ENCODE results near the gene ATP2B2. TPM values are rescaled to one million over a fixed set of nuclear protein-coding genes. Genes with fewer than 3 reads are reported as not detected.
A peak's percentile ranks its signal among the peaks of the same experiment; 100 is the strongest.

Gene ATP2B2
- total RNA-seq, 4 donors from 2014 or later = 0.31 to 2.9 (median 1.8) TPM

- Histone ChIP-seq H3K27ac (peak overlapping the region; percentile 75 to 80 (median 78)), H3K4me3 (no peak overlapping the region), H3K27me3 (no peaks in the 10 kb centered on the region), H3K36me3 (no peaks in the 10 kb centered on the region), H3K4me1 (peaks cover 36 to 45% of the 10 kb centered on the region in 2 donors), H3K9me3 (no peaks in the 10 kb centered on the region)
- no peak for DNase-seq
- in situ Hi-C loops (cut with MboI; ENCODE audit: low sequenced_read_pairs in 4 of 4) (no loop called here), intact Hi-C loops (cut with DNase I; ENCODE audit: low total_unique reads) (loop anchor here (5.0 kb wide), 1 partner anchor 61 kb away; no protein-coding TSS in a partner anchor)
- TF ChIP-seq POLR2A (IDR thresholded peaks at IDR 0.05) = no peak
- no peak for ATAC-seq
Measured at GRCh38 chr3:10376353-10376752, 129.0 kb downstream of the ATP2B2 start.

- intact Hi-C loops (cut with DNase I; ENCODE audit: low total_unique reads) = loop anchor here (5.0 kb wide), 1 partner anchor 62 kb away; no protein-coding TSS in a partner anchor
- Histone ChIP-seq H3K4me3 (no peak overlapping the region), H3K36me3 (no peaks in the 10 kb centered on the region), H3K27me3 (no peaks in the 10 kb centered on the region), H3K4me1 (peaks cover 36 to 37% of the 10 kb centered on the region in 2 donors), H3K27ac (peak overlapping the region in 2 of 4 donors; percentile 68 to 80), H3K9me3 (no peaks in the 10 kb centered on the region)
- in situ Hi-C loops (cut with MboI; ENCODE audit: low sequenced_read_pairs in 4 of 4) = no loop called here
- TF ChIP-seq CTCF (IDR thresholded peaks at IDR 0.05 in 4 of 5, conservative IDR thresholded peaks at IDR 0.05 in 1 of 5) (no peak), POLR2A (IDR thresholded peaks at IDR 0.05) (no peak)
- no peak for ATAC-seq
- DNase-seq = no peak
Measured at GRCh38 chr3:10375296-10376053, 129.9 kb downstream of the ATP2B2 start.

- TF ChIP-seq POLR2A (IDR thresholded peaks at IDR 0.05) = no peak
- no peak for TF ChIP-seq CTCF (IDR thresholded peaks at IDR 0.05 in 4 of 5, conservative IDR thresholded peaks at IDR 0.05 in 1 of 5)
- Histone ChIP-seq H3K9me3 (no peaks in the 10 kb centered on the region), H3K4me1 (peaks cover 36% of the 10 kb centered on the region in 2 donors), H3K27me3 (no peaks in the 10 kb centered on the region), H3K36me3 (no peaks in the 10 kb centered on the region), H3K27ac (peak overlapping the region; percentile 54 to 81 (median 70)), H3K4me3 (no peak overlapping the region)
- in situ Hi-C loops (cut with MboI; ENCODE audit: low sequenced_read_pairs in 4 of 4) = loop anchor here in 3 of 4 donors (25.0 kb wide), 1 partner anchor 363 kb away; no protein-coding TSS in a partner anchor
- ATAC-seq (peak; percentile 72 to 76), DNase-seq (peak; percentile 58 to 65)
- intact Hi-C loops (cut with DNase I; ENCODE audit: low total_unique reads) = no loop called here
Measured at GRCh38 chr3:10374311-10374710, 131.1 kb downstream of the ATP2B2 start.

GRCh38 chr3:10373686-10374261, 131.6 kb downstream of the ATP2B2 start:
- ATAC-seq (peak; percentile 40 to 42), DNase-seq (no peak)
- peak overlapping the region; percentile 54 to 81 (median 70) for H3K27ac ChIP-seq
- intact Hi-C loops (cut with DNase I; ENCODE audit: low total_unique reads) = no loop called here
- TF ChIP-seq CTCF (IDR thresholded peaks at IDR 0.05 in 4 of 5, conservative IDR thresholded peaks at IDR 0.05 in 1 of 5) = no peak
- TF ChIP-seq POLR2A (IDR thresholded peaks at IDR 0.05) = no peak
- no peaks in the 10 kb centered on the region for H3K36me3 ChIP-seq
- no peaks in the 10 kb centered on the region for H3K27me3 ChIP-seq
- in situ Hi-C loops (cut with MboI; ENCODE audit: low sequenced_read_pairs in 4 of 4) = loop anchor here in 3 of 4 donors (25.0 kb wide), 1 partner anchor 364 kb away; no protein-coding TSS in a partner anchor
- H3K9me3 ChIP-seq = no peaks in the 10 kb centered on the region
- H3K4me1 ChIP-seq = peaks cover 36% of the 10 kb centered on the region in 2 donors
- H3K4me3 ChIP-seq = no peak overlapping the region

GRCh38 chr3:10371789-10372188, 133.6 kb downstream of the ATP2B2 start:
- ATAC-seq (no peak), DNase-seq (no peak)
- intact Hi-C loops (cut with DNase I; ENCODE audit: low total_unique reads) = no loop called here
- Histone ChIP-seq H3K36me3 (no peaks in the 10 kb centered on the region), H3K27me3 (no peaks in the 10 kb centered on the region), H3K4me3 (no peak overlapping the region), H3K9me3 (no peaks in the 10 kb centered on the region), H3K4me1 (peaks cover 23 to 28% of the 10 kb centered on the region in 2 donors), H3K27ac (no peak overlapping the region)
- in situ Hi-C loops (cut with MboI; ENCODE audit: low sequenced_read_pairs in 4 of 4) = loop anchor here in 3 of 4 donors (25.0 kb wide), 1 partner anchor 366 kb away; no protein-coding TSS in a partner anchor
- TF ChIP-seq POLR2A (IDR thresholded peaks at IDR 0.05) (no peak), CTCF (IDR thresholded peaks at IDR 0.05 in 4 of 5, conservative IDR thresholded peaks at IDR 0.05 in 1 of 5) (no peak)
